NCI-H446 (cell line): ENCODE data around the gene MDM2.

ENCODE experiments used
- DNase-seq, 2 experiments: peaks; one replicate each; lab custom pipeline; 2025; lab: John Stamatoyannopoulos, UW

MDM2 gene

DNA sequence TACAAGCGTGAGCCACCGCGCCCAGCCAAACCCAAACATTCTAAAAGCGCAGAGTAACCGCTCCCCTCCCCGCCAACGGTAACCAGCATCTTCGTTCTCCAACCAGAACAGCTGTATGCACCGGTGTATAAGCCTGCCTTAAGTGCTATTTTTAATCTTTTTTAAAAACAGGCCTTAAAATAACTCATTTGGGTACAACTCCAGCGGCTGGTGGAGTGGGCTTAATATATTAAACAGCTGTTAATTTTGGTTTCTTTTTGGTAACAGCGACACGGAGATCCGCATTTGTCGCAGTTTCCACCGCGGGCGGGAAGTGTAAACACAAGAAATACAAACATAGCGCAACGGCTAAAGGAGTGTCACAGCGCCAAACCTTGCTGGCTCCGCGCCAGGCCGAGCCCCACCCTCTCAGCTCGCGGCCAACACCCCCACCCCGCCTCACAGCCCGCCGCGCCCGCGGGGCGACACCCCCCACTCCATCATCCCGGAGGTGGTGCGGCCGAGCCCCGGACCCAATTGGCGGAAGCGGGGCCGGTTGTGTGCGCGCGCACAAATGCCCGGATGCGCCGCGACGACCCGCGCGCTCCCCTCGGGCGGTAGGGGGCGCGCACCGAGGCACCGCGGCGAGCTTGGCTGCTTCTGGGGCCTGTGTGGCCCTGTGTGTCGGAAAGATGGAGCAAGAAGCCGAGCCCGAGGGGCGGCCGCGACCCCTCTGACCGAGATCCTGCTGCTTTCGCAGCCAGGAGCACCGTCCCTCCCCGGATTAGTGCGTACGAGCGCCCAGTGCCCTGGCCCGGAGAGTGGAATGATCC, at the start of gene MDM2:
MDM2 (plus strand) TSS at position 602 of the 812 bp plus-strand sequence. CDS start 301 bp downstream, outside the sequence.
- peak; percentile 76 to 94 for DNase-seq

DNA sequence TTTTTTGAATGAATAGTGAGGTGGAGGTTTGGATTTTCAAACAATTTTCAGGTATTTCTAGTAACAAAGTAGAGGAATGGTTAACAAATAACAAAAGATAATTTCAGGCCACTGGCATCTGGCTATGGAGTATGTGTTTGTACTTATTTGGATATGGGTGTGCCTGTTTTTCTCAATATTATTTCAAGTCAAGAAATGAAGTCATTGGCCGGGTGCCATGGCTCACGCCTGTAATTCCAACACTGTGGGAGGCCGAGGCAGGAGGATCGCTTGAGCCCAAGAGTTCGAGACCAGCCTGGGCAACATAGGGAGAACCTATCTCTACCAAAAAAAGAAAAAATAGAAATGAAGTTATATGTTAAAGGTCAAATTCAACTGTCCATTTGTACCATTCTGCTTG, 48.1 kb upstream of the MDM2 start:
- DNase-seq: no peak

DNA sequence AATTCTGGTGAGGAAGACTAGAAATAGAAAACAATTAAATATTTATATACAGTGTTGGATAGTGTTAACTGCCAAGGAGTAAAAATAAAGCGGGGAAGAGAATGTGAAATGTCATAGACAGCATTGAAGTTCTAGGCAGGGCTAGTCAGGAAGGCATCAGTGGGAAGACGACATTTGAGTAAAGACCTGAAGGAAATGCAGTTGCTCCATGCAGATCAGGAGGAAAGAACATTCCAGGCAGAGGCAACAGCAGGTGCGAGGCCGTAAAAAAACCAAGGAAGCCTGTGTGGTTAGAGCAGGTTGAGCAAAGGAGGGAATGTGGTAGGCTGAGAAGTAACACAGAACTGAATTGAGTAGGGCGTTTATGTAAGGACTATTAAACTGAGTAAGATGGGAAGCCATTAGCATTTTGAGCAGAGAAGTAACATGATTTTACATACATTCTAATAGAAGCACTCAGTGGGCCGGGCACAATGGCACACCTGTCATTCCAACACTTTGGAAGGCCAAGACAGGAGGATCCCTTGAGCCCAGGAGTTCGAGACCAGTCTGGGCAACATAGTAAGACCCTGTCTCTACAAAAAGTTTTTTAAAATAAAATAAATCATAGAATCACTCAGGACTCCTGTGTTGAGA, 47.1 kb upstream of the MDM2 start:
- DNase-seq: no peak

DNA sequence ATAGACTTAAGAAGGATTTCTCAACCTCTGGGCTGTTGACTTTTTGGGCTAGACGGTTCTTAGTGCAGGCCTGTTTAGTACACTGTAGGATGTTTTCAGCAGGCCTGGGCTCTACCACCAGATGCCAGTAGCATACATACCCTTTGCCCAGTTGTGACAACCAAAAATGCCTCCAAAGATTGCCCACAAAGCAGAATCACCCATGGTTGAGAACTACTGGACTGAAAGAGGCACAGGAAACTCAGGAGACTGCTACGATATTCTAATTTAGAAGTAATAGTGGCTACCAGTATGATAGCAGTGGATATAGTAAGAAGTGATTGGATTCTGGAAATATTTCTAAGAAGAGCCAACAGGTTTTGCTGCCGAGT, 46.5 kb upstream of the MDM2 start:
- no peak for DNase-seq

DNA sequence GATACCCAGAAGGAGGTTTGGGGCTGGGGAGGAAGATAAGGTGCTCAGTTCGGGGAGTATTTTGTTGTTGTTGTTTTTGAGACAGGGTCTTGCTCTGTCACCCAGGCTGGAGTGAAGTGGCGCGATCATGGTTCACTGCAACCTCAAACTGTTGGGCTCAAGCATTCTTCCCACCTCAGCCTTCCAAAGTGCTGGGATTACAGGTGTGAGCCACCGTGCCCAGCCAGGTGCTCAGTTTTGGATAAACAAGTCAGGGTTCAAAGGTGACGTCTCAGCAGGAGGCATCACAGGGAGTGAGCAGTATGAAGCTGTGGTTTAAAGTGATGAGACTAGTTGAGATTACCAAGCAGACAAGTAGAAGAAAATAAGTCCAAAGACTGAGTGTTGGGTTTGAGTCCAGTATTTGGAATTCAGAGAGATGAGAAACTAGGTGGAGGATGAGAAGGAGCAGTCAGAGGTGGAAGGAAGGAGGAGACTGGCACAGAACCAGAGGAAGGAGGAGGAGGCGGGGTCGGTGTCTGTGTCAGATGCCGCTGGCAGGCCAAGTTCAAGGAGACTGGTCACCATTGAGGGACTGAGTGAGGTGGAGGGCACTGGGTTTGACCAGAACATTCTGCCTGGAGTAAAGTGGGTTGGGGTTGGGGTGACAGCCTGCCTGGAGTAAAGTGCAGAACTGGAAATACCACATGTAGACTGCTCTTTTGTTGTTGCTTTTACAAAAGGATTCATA, 45.9 kb upstream of the MDM2 start:
- DNase-seq: no peak

DNA sequence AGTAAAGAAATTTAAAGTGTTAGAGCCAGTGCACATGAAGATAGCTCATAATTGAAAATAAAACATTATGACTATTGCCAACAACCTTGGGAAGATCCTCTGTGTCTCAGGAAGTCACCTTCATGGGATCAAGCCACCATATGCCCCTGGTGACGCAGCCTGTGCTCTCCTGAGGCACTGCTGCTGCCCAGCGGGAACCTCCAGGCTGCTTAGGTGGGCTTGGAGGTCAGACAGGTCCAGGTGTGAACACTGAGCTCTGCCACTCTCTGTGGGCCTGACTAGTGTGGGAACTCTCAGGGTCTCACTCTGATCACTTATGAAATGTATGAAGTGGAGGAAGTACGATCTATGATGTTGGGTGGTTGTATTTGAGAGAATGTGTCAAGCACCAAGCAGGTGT, 45.3 kb upstream of the MDM2 start:
- no peak for DNase-seq

DNA sequence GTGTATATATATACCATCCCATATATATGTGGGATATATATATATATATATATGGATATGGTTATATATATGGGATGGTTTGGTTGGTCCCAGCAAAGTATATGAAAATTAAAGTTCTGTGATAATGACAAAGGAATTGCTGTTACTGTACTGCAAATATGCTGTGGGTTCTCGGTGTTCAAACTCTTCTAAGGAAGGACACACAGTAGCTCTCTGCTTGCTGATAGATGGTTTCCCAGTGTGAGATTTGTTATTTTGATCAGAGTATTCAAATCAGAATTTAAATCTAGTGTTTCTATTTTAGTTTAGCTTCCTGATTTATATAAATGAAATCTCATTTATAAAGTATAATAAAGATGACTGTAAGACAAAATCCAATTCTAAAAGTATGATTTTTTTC, 42.3 kb upstream of the MDM2 start:
- no peak for DNase-seq

DNA sequence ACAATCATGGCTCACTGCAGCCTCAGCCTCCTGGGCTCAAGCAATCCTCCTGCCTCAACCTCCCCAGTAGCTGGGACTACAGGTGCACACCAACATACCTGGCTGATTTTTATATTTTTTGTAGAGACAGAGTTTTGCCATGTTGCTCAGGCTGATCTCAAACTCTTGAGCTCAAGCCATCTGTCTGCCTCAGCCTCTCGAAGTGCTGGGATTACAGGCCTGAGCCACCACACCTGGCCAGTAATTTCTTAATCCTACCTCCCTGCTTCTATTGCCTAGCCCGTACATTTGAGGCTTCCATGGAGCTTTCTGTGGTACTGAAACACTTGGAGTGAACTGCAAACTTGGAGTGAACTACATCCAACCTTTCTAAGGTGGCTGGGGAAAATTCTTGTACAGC, 41.3 kb upstream of the MDM2 start:
- DNase-seq: no peak

DNA sequence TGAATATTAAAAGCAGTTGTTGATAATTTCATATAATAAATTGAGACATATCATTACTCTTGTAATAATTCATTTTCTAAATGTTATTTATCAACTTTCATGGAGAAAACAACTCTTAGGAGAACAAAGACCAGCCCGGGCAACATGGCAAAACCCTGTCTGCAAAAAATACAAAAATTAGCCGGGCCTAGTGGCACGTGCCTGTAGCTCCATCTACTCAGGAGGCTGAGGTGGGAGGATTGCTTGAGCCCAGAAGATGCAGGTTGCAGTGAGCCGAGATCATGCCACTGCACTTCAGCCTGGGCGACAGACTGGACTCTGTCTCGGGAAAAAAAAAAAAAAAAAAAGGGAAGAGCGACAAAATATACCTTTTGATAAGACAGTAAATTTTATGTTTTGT, 40.8 kb upstream of the MDM2 start:
- no peak for DNase-seq

DNA sequence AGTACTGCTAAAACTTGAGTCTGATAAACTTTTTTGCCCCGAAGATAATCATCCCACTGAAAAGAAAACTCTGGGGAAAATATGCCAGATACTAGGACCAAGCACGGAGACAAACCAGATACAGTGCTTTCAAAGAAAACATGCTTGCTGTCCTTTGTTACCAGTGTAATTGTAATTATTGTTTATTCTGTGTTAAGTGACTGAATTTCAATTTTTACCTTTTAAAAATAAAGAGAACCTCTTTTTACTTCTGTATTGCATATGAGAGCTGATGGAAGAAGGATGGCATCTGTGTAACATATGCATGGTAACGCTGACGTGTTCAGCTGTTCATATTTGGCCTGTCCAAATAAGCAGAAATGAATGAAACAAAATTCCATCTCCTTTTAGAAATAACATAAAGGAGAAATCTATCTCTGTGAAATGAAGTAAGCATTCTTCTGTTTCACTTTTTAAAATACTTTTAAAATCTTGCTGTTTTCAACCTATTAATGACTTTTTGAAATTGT, 39.5 kb upstream of the MDM2 start:
- no peak for DNase-seq

DNA sequence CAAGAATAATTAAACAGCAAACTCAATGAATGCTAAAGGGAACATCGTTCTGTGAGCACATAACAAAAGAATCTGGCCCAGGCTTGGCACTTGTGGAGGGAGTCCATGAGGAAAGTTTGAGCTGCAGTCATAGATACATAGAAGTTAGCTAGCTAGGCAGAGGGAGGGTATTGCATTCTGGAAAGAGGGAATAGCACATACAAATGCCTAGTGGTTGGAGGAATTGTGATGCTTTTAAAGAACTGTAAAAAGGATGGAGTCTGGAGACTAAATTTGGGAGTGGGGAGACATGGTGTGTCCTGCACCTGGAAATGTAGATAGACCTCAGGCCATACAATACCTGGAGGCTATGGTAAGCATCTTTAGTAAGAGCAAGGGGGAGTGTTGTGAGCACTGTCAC, 38.0 kb upstream of the MDM2 start:
- no peak for DNase-seq

DNA sequence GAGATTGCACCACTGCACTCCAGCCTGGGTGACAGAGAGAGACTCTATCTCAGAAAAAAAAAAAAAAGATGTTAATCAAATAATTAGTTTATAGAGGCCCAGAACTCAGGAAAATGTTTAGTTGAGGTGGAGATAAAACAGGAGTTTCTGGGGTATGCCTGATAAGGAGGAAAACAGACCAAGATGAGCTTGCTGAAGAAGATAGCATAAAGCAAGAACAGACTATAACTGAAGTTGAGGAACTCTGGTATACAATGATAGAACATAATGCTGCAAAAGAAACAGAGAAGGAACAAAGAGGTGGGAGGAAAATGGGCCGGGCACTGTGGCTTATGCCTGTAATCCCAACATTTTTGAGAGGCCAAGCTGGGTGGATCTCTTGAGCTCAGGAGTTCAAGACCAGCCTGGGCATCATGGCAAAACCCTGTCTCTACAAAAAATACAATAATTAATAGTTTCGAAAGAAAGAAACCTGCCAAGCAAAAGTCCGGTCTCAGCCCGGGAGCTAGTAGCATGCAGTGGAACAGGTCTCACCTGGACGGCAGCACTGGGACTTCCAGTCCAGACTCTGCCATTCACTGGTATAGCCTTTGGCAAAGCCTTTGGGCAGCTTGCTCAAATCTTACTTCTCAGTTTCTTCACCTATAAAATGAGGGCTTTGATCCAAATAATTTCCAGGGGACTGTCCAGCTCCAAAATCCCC, 36.6 kb upstream of the MDM2 start:
- DNase-seq: no peak

DNA sequence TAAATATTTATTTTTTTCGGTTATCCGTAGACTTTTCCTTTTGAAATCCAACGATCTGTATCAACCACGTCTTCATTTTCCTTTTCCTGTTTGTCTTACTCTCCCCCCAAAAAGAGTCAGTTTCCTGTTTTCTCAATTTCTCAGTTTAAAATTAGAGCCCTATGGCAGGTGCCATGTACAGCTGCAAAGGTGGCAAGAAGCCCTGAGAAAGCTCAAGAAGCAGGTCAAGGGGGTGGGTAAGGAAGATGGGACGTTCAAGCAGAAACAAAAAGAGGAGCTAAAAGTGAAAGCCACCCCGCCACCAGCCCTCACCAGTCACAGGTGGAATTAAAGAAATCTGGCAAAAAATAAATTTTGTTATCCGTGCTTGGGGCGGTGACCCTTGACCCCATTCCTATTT, 35.3 kb upstream of the MDM2 start:
- no peak for DNase-seq

DNA sequence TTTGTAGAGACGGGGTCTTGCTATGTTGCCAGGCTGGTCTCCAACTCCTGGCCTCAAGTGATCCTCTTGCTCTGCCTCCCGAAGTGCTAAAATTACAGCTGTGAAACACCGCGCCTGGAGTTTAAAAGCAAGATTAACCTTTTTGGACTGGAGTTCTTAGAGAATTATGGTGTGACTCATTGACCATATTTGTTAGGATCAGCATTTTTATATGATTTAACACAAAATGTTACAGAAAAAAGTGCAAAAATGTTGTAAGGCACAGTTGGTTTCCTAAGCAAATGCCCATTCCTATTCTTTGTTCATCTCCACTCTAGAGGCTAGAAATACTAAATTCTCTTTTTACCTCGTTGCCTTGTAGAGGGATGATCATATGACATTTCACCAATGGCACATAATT, 34.4 kb upstream of the MDM2 start:
- no peak for DNase-seq

DNA sequence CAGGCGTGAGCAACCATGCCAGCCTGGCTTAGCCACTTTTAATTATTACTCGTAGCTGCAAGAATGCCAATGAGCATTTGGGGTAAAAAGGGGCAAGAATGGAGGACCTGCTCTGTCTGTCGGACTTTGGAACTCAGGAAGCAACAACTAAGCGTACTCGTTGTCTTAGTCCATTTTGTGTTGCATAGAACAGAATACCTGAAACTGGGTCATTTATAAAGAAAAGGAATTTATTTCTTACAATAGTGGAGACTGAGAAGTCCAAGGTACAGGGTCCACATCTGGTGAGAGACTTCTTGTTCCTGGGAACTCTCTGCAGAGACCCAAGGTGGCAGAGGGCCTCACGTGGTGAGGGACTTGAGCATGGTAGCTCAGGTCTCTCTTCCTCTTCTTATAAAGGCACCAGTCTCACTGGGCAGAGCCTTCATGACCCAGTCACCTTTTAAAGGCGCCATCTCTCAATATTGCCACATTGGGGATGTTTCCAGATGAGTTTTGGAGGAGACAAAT, 32.8 kb upstream of the MDM2 start:
- no peak for DNase-seq

DNA sequence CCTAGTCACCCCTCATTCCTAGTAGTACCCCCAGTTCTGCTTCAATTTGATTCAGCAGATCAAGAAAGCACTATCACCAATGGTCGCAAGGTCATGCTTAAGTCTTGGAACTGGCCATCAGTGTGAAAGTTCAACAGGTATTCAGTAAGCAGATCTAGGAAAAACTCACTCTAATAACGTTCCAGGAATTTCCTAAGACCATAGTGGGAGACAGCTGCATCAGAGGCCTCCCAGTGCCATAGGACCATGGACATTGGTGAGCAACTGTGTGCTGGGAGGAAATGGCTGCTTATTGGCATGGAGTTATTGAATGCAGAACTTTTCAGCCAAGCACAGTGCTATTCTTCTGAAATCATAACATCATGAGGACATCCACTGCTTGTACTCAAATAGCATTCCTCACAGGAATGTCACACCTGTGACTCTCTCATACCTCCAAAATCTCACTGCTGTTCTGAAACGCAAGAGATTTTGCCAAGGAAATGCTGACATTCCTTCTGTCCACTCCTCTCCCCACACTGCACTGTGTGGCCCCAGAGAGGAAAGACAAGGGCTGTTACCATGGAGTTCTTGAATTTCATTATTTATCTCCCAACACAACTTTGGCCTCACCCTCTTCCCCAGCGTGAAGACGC, 30.9 kb upstream of the MDM2 start:
- no peak for DNase-seq

DNA sequence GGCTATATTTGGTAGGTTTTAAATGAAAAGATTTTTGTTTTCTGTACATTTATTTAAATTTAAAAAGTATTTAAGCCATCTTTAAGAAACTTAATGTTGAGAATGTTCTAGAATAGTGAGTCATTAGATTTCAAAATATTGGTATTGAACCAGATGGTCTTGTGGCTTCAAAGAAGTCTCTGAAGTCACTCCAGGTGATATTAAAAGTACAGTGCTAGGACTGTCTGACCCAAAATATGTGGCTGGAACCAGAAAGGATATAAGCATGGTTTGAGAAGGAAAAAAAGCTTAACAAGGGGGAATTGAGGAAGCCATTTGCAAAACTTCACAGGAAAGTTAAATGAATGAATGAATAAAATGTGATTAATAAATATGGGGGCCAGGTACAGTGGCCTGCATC, 28.7 kb upstream of the MDM2 start:
- no peak for DNase-seq

DNA sequence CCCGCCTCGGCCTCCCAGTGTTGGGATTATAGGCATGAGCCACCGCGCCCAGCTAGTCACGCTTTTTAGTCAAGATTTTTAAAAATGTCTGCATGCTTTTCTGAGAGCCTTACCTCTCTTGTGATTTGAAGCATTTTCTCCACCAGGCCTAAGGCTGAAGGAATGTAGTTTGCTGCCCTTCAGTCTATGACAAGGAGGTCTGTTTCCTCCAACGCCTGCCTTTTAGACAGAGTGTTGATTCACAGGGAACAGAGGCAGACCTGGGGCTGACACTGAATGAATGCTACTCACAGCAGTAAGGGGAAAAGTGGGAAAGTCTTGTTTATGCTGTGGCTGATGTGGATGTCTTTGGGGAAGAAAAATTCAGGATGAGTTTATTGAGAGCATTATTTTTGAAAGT, 27.2 kb upstream of the MDM2 start:
- DNase-seq: no peak

DNA sequence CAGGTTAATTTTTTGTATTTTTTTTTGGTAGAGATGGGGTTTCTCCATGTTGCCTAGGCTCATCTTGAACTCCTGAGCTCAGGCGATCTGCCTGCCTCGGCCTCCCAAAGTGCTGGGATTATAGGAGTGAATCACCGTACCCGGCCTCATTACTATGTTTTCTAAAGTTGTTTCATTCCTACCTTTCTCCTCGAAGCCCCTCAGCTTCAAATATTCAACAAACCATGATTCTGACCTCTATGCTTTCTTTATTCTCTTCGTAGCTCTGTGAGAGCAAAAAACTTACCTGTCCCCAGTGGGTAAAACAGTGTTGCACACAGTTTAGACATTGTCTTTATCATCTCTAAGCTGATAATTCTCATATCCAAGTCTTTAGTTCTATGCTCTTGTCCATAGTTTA, 26.2 kb upstream of the MDM2 start:
- DNase-seq: no peak

DNA sequence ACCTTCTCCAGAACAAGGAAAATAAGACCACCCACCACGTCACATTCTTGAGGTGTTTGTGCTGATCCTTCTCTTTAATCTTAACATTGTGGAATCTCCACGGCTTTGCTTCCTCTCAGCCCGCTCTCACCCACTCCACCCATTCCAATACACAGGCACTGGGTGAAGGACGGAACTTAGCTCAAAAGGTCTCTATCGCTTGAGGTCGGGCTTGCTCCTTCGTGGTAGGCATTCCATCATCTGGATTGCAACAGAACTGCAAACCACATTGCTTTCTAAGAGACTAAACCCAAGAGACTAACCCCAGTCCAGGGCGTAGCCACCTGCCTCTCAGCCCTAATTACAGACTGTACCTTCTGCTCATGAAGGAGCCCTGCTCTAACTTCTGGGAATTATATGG, 24.0 kb upstream of the MDM2 start:
- DNase-seq: no peak

DNA sequence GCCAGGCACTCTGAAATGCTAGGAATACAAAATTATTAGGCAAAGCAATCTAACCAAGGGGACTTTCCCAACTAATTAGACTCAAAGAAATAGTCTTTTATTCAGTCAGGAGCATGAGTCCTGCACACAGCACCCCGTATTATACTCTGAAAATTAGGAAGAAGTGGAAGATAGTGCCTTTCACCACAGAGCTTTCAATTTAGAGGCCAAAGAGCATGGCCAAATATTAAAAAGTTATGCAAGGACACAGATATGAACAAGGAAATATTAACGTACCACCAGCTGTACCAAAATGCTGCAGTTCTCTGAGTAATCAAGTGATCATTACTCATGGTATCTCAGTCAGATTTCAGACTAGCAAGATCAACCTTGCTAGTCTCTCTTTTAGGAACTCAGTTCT, 22.6 kb upstream of the MDM2 start:
- DNase-seq: no peak

DNA sequence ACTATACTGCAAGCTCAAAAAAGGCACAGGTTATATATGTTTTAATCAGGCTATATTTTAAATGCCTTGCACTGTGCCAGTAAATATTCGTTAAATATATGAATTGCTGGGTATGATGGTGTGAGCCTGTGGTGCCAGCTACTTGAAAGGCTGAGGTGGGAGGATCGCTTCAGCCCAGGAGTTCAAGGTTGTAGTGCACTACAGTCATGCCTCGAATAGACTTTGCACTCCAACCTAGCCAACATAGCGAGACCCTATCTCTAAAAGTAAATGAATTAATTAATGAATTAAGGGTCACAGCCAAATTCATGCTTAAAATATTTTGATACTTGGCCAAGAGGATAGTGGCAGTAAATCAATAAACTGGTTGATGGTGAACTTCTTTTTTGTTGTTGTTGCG, 22.2 kb upstream of the MDM2 start:
- DNase-seq: no peak
